PFSK-1 (cell line): ENCODE data around the gene MINK1.

Experiments
- FOXP2 ChIP-seq: optimal IDR thresholded peaks from 2 replicates; pipeline ENCODE3; 2011; ENCODE audit warnings: borderline replicate concordance, control low read depth, inconsistent platforms; ENCODE audit not compliant: insufficient read depth; ENCODE audit errors: extremely low read length, extremely low read depth
- POLR2AphosphoS5 ChIP-seq: IDR thresholded peaks from 2 replicates; pipeline ENCODE4 v1.6.1; 2012; ENCODE audit warnings: low read depth, mild to moderate bottlenecking, control low read depth, low read length, moderate library complexity
- REST ChIP-seq, 2 experiments: IDR thresholded peaks; 2 replicates each; pipeline versions ENCODE4 v1.6.1 to v1.8.0; 2011 to 2012; ENCODE audit warnings: low read depth in 2 of 2, low read length in 2 of 2, control low read depth in 1 of 2, inconsistent platforms in 1 of 2, mild to moderate bottlenecking in 1 of 2, moderate library complexity in 1 of 2; ENCODE audit not compliant: insufficient read depth in 1 of 2
- SIN3A ChIP-seq: IDR thresholded peaks from 2 replicates; pipeline ENCODE4 v1.6.1; 2012; ENCODE audit warnings: mild to moderate bottlenecking, low read length, moderate library complexity, borderline replicate concordance; ENCODE audit not compliant: insufficient read depth
- TAF1 ChIP-seq: IDR thresholded peaks from 2 replicates; pipeline ENCODE4 v1.6.1; 2012; ENCODE audit warnings: low read length, control low read depth, borderline replicate concordance; ENCODE audit not compliant: insufficient read depth

The MINK1 gene

GRCh38 chr17:4795168-4795567 is 38.0 kb upstream of the MINK1 start:
- TF ChIP-seq POLR2AphosphoS5 (no peak), FOXP2 (no peak), TAF1 (no peak), SIN3A (no peak), REST (IDR thresholded peaks at IDR 0.05; ENCODE audit: insufficient read depth in 1 of 2, low read depth in 2 of 2, low read length in 2 of 2) (no peak)

- TF ChIP-seq SIN3A (peak; percentile 30; the same call in 1 of the 2 replicates), REST (IDR thresholded peaks at IDR 0.05; ENCODE audit: insufficient read depth in 1 of 2, low read depth in 2 of 2, low read length in 2 of 2) (no peak)
Measured at GRCh38 chr17:4796552-4796920, 36.6 kb upstream of the MINK1 start.

GRCh38 chr17:4800462-4801196 is 32.5 kb upstream of the MINK1 start:
- TF ChIP-seq FOXP2 (peak; percentile 26), REST (IDR thresholded peaks at IDR 0.05; ENCODE audit: insufficient read depth in 1 of 2, low read depth in 2 of 2, low read length in 2 of 2) (no peak)

GRCh38 chr17:4802228-4802627 is 30.9 kb upstream of the MINK1 start, which contains the start of gene C17orf114:
Gene C17orf114 (minus strand): TSS chr17:4802328.
- TF ChIP-seq POLR2AphosphoS5 (no peak), REST (IDR thresholded peaks at IDR 0.05; ENCODE audit: insufficient read depth in 1 of 2, low read depth in 2 of 2, low read length in 2 of 2) (no peak), FOXP2 (no peak), SIN3A (no peak), TAF1 (no peak)

GRCh38 chr17:4806456-4806776 is 26.7 kb upstream of the MINK1 start:
- no peak for TF ChIP-seq TAF1
- no peak for TF ChIP-seq SIN3A
- no peak for TF ChIP-seq FOXP2
- TF ChIP-seq POLR2AphosphoS5, result no peak
- no peak for TF ChIP-seq REST (IDR thresholded peaks at IDR 0.05; ENCODE audit: insufficient read depth in 1 of 2, low read depth in 2 of 2, low read length in 2 of 2)
